Fibroblast of peridontal ligament (primary cell): ENCODE results near the gene PKNOX2.

Experiments
- DNase-seq: peaks from one replicate; pipeline ENCODE4 v3.0.0-alpha.2; 2010; ENCODE audit errors: extremely low read depth

The PKNOX2 gene

DNA sequence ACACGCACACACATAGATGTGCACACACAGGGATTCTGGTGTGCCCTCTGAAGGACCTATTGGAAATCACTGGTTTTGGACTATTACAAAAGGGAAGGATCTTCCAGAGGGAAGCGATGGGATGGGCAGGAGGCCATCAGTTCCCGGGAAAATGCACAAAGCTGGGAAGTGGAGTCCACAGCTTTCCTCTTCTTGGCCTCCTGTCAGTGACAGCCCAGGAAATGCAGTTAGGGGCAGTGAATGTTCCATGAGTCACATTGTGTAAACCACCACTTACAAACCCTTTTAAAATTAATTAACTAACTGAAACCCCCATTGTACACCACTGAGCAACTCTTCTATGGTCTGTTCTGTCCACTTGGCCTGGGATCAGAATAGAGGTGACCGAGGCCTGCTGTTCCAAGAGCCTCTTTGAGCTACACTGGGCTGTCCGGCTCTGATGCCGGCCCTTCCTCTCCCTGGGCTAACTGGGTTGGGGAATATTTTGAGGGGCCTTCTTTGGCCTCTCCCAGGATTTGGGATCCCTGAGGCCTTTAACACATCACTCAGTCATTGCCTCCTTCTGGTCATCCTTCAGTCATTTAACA lies 193.8 kb downstream of the PKNOX2 start:
- DNase-seq: no peak

DNA sequence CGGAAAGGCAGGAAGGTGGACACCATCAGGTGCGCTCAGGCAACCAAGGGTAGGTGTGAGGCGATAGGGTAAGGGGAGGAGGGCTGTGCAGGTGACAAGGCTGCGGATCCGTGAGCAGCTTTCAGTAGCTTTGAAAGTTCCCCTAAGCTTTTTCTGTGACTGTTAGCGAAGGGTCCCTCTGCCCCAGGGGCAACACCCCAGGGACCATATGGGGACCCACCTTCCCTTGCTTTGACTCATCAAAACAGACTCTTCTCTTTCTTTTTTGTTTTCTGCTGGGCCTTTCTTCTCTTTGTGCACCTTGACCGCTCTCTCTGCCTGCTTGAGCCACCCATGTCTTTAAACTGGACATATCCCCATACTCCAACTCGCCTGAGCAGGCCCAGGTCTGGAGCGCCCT lies 194.6 kb downstream of the PKNOX2 start:
- no peak for DNase-seq

DNA sequence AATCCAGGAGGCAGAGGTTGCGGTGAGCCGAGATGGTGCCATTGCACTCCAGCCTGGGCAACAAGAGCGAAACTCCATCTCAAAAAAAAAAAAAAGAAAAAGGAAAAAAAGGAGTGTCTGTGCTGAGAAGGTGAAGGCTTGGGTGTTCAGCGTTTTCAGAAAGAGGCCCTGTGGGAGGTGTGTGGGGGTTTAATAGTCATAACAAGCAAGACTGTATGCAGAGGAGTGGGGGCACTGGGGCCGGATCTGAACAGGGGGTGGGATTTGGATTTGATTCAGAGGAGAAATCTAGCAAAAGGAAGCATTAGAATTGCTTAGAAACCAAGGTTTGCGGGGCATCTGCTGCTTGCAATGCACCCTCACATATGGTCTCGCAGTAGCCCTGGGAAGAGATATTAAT lies 195.5 kb downstream of the PKNOX2 start:
- no peak for DNase-seq

DNA sequence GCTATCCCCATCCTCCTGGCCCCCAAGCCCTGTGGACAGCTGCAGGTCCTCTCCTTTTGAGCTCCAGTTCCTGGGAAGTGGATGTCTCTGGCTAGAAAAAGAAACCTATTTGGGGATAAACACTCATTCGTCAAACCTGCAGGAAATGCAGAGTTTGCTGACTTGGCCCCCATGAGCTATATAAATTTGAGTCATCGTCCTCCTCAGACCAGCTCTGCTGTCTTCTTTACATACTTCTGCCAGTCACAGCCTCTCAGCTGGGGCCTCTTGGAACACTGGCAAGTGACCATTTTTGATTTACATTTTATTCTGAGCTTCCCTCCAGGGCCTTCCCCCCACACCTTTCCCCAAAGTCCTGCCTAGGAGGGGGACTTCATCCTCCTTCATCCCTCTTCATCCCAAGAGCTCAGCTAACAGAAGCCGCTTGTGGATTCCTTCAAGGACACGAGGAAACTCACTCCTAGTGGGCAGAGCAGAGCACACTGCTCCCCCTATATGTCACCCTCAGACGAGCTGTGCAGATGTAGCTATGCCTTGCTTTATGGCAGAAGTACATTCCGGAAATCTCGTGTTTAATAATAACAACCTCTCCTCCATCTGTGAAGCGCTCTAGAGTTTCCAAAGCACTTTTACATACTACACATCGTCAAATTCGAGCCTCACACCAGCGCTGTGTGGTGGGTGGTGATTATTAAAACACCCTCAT lies 199.7 kb downstream of the PKNOX2 start:
- no peak for DNase-seq

DNA sequence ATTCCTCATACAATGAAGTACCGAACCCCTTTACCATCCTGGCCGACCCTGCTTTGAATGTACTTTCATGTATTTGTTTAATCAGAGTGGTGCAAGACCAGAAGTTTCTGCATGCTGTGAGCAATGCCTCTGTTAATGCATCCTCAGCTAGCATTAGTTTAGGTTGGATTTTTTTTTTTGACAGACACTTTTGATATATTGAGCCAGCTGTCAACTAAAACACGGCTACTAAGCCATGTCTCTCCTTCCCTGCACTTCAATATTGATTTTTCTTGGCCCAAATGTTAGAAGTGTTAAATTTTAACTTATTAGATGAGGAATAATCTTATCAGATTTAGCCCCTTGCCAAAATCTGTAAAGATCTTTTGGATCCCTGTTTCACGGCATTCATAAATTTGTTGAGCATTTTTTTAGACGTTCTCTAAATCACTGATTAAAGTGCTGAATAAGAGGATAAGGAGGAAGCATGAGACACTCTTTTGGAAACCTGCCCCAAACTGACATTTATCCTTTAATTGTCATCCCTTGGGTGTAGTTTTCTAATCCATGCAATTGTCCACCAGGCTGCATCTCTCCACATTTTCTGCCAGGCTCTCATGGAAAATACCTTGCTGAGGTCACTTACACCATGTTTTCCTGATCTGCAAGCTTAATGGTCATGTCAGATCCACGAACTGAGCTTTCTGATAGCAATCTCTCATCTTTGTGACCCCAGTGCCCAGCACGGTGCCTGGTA lies 200.8 kb downstream of the PKNOX2 start:
- no peak for DNase-seq

DNA sequence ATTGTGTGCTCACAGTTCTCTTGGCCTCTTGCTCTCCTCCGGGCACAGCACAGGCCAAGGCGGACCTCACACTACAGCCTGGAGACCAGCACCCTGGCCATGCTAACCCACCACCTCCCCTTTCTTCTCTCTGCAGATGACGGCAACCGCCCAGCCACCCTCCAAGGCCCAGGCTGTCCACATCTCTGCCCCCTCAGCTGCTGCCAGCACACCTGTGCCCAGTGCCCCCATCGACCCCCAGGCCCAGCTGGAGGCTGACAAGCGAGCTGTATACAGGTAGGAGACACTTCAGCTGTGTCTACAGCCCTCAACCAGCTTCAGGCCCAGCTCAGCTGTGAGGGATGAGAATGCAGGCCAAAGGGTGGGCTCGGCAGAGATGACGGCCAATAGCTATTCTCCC lies 203.2 kb downstream of the PKNOX2 start:
- DNase-seq: no peak

DNA sequence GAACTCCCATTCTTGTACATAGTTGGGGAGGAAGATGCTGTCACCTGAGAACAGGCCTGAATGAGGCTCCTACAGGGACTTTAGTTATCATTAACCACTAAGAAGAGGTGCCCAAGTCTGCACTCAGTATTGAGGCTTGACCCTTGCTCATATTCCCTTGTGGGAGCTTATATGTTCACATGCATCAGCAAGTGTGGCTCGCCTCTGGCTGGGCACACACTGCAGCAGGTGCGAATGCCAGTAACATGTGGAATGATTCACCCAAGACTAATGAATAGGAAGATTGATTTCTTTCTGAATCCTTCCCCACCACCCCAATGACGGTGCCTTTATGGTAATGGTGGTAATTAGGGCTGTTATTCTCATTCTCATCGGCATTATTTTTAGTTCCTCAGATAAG lies 204.2 kb downstream of the PKNOX2 start:
- DNase-seq: no peak

DNA sequence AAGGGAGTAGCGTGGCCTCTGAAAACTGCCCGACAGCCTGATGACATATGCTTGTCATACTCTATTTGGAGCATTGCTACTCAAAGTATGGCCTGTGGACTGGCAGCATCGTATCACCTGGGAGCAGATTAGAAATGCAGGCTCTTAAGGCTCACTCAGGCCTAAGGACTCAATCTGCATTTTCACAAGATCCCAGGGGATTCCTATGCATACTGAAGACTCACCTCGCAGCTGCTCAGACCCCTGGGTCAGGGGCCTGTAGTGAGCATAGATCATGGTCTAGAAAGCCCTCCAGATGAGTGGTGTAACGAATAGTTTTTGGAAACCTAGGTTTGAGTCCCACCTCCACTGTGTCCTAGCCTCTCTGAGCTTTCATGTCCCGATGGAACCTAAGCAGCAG lies 205.3 kb downstream of the PKNOX2 start:
- no peak for DNase-seq

DNA sequence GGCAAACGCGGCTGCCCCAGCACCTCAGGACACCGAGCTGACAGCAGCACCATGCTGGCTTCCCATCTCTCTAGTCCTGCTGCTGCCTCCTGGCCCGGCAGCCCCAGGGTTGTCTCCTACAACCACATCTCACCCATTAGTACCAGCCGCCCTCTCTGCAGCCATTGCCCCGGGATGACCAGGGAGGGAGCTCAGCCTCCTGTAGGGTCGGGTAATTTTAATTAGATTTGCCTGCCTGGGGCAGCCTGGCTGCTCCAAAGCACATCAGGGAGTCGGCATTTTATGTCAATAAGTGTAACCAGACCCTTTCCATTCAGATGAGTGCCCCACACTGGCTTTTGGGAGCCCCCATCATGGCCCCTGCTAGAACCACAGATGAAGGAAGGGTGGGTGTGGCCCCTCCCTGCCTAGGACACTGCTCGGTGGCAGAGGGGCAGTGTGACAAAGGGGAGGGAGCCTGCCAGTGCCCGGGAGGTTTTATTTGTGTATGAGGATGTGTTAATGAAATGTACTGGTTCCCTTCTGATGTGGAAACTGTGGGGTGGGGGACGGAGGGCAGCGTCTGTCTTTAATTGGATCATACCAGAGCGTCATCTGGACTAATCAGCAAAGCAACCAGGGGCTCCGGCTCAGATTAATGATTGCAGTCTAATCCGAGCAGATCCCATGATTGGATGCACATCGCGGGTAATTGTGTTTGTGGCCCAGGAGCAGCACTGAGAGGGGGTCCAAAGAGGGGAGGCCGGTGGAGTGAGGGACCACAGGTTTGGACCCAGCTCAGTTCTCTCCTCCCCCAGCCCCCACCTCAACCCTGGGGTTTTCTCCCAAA lies 206.2 kb downstream of the PKNOX2 start:
- DNase-seq: no peak

DNA sequence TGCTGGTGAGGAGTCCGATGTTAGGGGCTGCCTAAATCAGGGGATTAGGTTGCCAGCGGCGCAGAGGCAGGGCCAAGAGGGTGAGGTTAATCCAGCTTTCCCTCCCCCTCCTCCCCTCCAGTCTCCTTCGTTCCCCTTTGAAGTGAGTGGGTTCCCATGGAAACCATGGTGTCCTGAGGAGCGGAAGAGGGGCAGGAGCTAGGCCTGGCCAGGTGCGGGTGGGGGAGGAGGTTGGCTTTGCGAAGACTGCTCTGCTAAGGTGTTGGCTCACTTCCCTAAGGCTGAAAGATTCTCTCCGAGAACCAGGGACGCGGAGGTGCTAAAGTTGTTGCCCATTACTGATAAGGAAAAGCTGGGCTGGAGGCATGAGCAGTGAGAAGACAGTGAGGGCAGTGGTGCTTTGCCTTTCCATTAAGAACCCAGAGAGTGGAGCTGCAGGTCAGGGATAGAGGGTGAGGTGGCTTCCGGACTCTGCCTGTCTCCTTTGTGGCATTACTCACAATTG lies 206.9 kb downstream of the PKNOX2 start:
- DNase-seq: no peak

DNA sequence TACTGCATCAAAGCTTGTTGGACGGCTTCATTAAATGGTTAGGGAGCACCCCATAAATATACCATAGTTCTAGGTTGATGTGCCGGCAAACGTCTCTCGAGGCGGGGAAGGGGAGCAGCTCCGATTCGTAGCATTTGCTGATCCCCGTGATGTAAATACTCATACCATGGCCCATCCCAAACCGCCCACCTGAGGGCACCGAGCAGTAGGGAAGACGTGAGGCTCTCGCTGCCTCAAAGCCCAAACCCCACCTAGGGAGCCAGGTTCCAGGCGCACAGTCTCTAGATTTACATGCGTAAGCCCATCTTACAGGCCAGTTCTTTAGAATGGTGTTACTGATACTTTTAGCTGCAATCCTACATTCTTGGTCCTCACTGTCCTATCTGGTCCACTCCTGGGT lies 207.5 kb downstream of the PKNOX2 start:
- DNase-seq: no peak

DNA sequence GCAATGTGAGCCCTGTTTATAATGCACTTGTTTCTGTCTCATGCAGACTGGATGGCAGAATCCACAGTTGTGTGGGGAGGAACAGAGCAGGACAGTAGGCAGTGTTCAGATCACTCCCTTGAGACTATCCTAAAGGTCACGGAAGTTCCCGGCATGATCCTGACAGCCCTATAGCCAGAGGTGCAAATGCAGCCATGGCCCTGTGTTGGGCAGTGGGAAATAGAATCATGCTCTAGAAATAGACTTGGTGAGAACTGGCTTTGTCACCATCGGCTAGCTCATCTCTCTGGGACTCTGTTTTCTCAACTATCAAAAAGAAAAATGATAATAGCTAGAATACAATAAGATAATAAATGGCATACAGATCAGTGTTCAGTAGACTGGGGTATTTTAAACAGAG lies 208.4 kb downstream of the PKNOX2 start:
- DNase-seq: no peak

DNA sequence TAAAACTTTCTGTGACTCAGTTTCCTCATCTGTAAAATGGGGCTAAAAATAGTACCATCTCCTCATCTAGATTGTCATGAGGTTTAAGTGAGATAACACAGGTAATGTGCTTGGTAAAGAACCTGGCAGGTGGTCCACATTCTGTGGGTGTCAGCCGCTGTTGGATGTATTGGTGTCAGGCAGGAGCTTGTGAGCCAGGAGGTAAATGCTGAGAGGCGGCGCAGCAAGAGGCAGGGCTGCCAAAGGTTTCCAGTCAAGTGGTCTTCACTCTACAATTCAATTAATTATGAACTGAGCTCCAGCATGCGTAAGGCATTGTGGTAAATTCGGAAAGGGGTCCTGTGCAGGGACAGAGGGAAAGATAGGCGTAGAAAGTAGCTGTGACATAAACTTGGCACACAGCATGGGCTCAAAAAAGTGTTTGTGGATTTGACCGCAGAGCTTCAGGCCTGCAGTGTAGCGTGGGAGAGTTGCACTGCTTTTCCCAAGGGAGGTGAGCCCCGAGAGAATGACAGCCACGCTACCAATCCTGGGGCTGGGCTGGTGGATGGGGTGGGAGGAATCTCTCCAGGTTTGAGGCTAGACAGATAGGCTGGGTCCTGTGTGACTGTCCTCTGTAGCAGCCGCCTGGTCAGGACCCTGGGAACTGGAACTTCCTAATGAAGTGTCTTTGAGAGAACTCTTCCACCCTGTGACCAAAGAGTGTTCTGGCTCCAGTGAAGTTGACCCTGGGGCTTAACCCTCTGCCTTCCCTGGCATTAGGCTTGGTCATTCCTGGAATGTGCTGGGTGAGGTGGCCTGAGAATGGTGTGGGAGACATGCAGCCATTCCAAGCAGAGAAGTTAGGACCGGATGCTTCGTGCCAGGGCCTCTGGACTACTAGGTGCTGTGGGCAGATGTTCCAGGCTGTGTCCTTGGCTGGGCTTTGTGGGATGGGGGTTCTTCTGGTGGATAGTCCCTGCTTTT lies 209.2 kb downstream of the PKNOX2 start:
- DNase-seq: peak; percentile 9

DNA sequence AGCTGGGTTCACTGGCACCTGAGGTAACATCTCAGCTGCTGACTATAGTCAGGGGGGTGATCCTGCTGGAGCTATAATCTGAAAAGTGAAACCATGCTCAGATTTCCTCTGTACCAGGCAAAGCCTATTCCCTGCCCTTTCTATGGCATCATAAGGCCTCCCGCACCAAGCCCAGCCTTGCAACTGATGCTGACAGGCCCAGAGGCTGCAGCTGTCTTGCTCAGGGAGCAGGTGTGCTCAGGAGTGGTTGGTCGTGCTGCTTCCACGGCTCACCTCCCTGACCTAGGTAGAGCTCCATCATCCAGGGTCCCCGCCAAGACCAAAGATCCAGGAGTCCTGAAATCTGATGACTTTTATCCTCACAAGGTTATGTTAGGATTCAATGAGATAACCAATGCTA lies 209.8 kb downstream of the PKNOX2 start:
- no peak for DNase-seq

DNA sequence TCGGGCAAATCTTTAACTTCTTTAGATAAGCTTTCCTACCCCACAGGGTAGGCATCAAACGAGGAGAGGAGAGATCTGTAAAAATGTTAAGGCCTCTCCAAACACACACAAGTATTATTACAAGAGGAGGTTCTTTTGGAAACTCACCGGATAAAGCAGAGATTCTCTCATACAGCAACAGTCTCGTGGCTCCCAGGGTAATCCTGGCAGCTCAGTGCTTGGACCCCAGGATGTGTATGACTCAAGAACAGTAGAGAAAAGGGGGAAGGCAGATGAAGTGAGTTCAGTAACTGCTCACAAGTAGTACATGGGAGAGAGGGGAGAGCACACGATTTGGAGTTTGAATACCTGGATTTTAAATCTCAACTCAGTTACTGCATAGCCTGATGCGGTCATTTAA lies 210.6 kb downstream of the PKNOX2 start:
- no peak for DNase-seq

DNA sequence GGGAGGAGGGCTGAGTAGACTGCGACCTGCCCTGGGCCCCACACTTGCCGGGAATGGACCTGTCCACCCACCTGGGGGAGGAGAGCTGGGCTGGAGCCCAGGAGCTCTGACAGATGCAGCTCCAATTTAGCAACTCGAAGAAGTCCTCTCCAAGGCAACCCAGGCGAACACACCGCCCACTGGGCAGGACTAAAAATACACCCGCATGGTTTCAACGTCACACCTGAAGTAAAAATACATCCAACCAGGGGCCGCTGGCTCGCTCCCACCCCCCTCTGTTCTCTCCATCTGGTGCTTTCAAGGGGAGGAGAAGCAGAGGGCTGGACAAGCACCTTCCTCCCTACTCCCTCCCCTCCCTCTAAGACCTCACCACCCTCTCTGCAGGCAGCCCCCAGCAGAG lies 211.6 kb downstream of the PKNOX2 start:
- no peak for DNase-seq

DNA sequence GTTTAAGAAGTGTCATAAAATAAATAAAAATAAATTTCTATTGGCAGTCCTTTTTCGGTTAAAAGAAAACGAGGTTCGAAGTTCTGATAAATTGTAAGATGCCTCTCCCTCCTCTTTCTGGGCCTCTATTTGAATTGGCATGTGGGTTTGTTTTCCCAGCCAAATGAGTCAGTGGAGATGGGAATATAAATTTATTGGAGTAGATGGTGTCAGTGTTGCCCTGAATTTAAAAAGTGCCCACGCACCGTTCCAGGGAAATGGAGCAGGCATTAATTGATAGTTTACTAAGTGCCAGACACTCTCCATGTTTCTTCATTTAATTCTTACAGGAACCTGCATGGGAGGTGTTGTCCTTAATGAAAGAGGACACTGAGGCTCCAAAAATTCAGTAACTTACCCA lies 212.3 kb downstream of the PKNOX2 start:
- no peak for DNase-seq

DNA sequence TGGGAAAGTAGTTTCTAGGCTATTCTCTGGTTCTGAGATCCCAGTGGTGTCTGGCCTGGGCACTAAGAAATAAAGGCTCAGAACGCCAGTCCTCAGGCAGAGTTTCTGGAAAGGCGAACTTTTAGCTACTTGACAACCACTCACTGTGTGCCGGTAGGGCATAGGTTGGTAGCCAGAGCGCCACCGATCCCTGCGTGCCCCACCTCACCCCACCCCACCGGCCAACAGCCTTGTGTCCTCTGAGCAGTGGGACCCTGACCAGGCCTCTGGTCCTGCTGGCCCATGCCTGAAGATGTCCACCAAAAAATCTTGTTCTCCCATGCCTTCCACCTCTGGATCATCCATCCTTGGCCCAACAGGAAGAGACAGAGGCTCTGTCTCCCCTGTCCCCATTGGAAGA lies 213.5 kb downstream of the PKNOX2 start:
- no peak for DNase-seq

DNA sequence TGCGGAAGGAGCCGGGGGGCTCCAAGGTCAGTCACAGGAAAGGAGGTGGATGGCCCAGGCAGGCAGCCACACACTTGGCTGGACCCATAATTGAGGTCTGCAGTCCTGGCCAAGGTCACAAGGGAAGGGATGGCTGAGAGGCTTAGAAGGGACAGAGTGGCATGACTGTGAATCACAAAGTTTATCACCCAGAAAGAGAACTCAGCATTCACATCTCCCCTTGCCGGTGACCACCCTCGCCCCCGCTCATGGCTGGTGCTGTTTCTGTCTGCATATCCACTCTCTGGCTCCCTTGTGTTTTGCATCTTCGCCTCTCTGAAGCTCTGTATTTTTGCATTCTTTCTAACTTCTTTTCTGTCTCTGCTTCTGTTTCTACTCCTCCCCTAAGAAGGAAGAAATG lies 214.0 kb downstream of the PKNOX2 start:
- DNase-seq: no peak

DNA sequence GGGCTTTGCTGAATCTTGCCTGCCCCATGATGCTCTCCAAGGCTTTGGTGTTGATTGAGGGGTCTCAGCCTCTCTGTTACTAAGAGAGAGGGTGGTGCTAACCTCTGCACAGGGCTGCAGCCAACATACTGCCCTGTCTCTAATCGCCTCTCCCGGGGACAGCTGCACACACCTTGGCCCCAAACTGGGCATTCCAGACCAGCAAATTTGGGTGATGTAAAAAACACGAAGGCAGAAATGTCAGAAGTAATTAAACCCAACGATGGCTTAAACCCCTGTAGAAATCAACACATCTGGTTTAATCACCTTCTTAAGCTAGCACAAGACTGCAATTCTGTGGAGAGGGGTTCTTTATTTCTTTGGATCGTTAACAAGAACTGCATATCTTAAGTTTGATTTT lies 215.0 kb downstream of the PKNOX2 start:
- no peak for DNase-seq

DNA sequence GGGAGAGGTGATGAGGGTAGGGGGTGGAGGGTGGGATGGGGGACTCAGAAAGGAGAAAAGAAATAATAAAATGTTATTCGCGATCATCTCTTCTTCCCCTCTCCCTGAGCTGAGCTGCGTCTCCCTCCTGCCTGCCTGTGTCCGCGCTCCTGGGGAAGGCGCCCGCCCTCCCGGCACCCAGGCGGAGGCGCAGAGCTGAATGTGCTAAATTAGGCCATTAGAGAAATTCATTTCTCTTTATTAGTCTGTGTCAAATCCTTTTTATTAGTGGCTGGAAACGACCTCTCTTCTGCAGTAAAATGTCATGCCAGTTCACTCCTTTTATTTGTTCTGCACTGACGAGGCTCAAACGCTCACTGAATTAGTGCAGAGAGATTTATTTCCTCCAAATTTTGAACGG lies 215.4 kb downstream of the PKNOX2 start:
- no peak for DNase-seq
